SIG-M5 treated with dmso at 0.1 percent for 504 hours (cell line): ENCODE measurements around the gene TSPAN6.

ENCODE experiments used
- DNase-seq: peaks from one replicate; lab custom pipeline; 2025; ENCODE audit not compliant: unreplicated experiment; lab: John Stamatoyannopoulos, UW

Gene TSPAN6

GRCh38 chrX:100636321-100636991, at the start of gene TSPAN6:
TSS of gene TSPAN6 (minus strand) at chrX:100636806. CDS start at chrX:100636694, 112 bp downstream.
- DNase-seq: peak; percentile 21

- no peak for DNase-seq
These were observed 49.3 kb upstream of the TSPAN6 start for GRCh38 chrX:100685997-100686305.

- DNase-seq: peak; percentile 74
These were observed 48.8 kb upstream of the TSPAN6 start for GRCh38 chrX:100685284-100685996.

GRCh38 chrX:100682939-100683338, 46.3 kb upstream of the TSPAN6 start:
- DNase-seq: no peak

DNA sequence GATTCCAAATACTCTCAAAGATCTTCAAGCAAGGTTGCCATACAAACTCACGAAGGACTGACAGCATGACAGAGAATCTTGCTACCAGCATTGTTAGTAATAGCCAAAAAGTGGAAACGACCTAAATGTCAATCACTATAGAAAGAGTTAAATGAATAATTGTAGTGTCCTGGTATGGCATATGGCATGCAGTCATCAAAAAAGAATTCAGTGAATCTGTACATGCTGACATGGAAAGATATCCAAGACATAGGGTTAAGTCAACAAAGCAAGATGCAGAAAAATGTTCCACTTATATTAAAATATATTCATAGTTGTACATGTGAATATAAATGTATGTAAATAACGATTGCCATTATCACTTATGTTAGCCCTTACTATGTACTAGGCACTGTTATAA, 45.0 kb upstream of the TSPAN6 start:
- DNase-seq: no peak

GRCh38 chrX:100680756-100681155, 44.1 kb upstream of the TSPAN6 start:
- no peak for DNase-seq

DNA sequence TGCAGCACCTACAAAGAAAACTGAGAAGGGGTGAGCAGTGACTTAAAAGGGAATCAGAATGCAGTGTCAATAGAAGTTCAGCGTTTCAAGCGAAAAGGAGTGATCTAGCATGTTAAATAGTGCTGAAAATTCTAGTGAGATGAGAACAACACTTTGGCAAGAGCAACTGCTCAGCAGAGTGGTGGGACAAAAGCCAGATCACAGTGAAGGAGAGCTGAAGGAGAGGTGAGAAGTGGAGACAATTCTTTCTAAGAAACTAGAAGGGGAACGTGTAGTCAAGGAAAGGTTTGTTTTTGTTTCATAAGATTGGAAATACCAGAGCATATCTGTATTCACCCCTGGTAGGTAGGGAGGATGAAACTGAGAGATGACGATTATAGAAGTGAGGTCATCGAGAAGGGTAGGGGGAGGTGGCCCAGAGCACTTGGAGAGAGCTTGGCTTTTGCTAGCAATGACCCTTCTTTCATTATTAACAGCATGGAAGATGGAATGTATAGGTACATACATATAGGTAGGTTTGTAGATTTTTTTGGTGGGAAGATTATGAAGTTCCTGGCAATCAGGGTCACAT, 41.1 kb upstream of the TSPAN6 start:
- no peak for DNase-seq

DNA sequence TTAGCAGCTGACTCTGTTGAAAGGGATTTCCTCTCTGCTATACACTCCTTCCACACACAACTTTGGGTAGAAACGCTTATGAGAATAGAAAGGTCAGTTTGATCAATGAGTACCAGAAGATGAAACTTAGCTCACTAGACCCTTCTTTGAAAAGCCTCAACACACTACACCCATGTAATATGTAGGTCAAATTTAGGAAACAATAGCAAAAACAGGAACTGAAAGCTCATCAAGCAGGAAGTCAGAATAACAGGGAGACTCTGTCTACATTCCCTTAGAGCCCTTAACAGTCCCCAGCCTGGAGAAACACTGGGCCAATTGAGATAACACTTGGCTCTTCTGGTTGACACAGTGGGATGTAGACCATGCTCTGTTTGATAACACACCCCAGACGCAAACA, 38.1 kb upstream of the TSPAN6 start:
- DNase-seq: peak; percentile 42

DNA sequence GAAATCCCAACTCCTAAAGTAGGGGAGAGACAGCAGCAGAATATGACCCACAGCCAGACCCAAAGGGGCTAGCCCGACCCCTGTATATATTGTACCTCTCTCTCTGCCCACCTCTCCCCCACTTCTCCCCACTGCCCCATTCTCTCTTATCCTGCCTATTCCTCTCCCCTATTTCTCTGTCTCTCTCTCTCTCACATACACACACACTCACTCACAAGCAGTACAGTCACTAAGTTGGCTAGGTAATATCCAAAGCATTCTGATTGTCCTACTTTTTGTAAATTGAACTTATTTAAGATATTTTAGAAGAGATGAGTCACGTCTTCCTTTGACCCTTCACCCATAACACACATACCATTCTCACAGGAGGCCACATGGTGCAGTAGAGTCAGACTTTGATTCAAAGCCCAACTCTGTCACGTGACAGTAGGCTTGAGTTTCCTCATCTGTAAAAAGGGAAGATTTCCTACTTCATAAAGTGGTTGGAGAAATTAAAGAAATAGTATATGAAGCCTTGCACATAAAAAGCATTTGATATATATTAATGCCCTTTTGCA, 36.9 kb upstream of the TSPAN6 start:
- no peak for DNase-seq

DNA sequence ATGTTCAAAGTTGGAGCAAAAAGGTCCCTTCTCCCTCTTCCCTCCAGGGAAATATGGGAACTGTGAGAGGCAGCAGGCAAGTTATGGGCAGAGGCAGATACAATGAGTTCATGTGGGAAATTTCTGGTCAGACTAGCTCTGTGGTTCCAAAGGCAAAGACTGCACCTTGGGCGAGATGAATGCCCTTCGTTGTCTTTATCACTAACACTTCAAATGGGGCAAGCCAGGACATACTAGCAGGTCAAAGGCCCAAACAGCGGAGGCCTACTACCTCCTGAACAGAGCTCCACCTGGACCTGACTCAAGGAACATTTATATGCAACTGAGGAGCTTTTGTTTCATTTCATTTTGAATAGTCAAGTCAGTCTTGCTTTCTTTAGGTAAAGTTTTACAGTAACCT, 36.4 kb upstream of the TSPAN6 start:
- no peak for DNase-seq

DNA sequence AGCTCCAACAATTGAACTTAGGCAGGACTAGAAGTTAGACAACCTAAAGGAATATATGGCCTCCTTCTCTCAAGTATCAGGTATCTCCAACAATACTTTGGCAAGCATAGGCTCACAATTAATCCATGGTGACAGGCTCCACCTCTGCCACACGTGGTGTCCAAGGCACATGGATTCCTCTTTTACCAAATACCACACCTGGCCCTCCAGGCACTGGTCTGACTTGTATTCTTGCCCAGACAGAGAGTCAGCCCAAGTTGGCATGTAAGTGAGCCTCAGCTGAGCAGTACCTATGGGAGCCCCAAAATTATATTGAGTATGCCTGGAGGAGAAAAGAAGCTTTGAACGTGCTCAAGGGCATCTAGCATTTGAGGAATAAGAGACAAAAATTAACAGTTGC, 27.0 kb upstream of the TSPAN6 start:
- no peak for DNase-seq

DNA sequence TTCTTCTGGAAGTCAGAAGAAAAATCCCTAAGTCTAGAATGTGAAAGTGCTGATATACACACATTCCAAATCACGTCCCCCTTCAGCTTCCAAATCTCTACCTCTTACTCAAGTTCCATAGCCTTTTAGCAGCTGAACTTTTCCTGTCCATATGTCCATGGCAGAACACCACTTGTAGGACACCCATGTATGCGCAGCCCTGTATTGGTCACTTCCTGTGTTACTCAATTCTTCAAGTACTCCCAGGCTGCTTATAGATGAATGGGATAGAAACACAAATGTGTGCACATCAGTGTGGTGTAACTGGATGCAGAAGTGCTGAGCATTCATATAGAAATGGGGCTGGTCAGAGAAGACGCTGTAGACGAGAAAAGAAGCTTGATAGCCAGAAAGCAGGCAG, 26.2 kb upstream of the TSPAN6 start:
- DNase-seq: no peak

DNA sequence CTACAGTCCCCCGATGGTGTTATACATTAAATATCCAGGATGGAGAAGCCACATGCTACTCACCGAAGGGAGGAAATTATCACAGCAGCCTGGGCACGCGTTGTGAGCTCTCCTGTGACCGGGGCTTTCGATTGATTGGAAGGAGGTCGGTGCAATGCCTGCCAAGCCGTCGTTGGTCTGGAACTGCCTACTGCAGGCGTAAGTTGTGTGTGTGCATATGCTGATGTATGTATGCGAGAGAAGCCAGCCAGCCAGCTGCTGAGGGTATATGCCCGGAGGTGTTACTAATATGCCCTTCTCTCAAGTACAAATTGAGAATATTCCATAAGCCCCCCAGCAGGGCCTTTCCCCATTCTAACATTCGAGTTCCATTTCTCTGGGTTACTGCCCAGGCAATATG, 25.6 kb upstream of the TSPAN6 start:
- DNase-seq: no peak

- DNase-seq: no peak
These were observed 23.0 kb upstream of the TSPAN6 start for GRCh38 chrX:100659431-100660137.

GRCh38 chrX:100658941-100659381, 22.4 kb upstream of the TSPAN6 start:
- no peak for DNase-seq

DNA sequence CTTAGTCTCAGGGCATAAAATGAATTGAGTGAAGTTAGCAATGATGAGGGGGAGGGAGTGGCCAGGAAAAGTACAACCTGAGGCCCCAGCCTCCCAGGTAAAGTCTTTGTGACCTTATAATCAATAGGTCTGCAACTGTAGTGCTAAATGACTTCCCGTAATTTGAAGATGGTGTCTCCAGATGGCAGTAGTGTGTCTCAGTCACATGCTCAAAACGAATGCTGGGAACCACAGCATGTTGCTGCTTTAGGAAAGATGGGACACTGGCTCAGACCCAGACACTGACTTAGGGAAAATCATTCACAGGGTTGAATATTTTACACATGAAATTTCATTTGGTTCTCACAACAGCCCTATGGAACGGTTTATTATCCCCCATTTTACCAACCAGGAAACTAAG, 17.7 kb upstream of the TSPAN6 start:
- DNase-seq: peak; percentile 3

GRCh38 chrX:100652266-100652665, 15.7 kb upstream of the TSPAN6 start:
- no peak for DNase-seq

GRCh38 chrX:100650841-100651240, 14.2 kb upstream of the TSPAN6 start:
- DNase-seq: no peak

GRCh38 chrX:100649550-100650356, 13.1 kb upstream of the TSPAN6 start:
- no peak for DNase-seq

DNA sequence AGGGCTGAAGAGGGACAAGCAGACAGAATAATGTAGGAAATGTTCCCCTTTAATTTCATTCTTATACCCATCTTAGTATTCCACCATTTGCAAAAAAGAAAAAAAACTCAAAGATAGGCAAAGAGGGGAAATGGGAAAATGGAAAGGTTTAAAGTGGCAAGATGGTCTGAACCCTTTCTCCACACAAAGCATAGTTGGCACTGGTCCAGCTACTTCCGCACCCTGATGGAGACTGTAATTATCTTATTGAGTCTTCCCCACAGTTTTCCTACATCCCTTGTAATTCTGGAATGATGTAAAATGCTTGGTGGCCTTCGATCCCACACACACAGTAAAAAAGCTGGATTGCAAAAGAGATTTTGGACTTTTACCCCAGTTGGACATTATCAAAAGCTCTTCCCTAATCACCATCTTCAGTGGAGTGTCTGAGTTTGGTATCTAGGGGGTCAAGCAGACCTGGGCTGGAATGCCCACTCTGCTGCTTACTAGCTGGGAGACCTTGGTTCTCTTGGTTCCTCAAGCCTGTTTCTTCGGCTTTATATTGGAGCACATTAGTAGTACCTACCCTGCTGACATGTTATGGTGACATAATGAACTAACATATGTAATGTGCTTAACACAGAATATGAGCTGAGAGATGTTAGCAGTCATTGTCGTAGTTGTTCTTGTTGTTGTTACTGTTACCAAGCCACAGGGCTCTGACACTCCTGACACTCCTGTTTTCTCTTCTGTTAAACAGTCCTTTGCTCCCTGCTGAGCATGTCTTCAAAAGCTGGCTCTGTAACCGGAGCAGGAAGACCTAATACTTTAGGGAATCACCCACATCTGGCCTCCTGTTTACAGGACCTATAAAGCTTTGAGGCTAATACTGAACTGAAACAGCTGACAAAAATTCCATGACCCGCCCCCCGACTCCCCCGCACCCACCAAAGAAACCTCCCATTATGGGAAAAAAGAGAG, 12.1 kb upstream of the TSPAN6 start:
- no peak for DNase-seq
